ENCODE data around the gene SYT17. TPM values are rescaled to one million over a fixed set of nuclear protein-coding genes. Genes with fewer than 3 reads are reported as not detected.

The SYT17 gene
- total RNA-seq, 3 donors from 2014 or later (not counting 1 experiment from before 2014, with no cell fraction given) = 0.65 to 1.6 TPM; not detected in 1

- Mint-ChIP-seq H3K27me3 (ENCODE audit: low read depth in 2 of 2) (no peaks in the 10 kb centered on the region), H3K4me1 (peaks cover 0 to 17% of the 10 kb centered on the region in 2 donors), H3K27ac (no peak overlapping the region), H3K9me3 (no peaks in the 10 kb centered on the region), H3K36me3 (no peaks in the 10 kb centered on the region), H3K4me3 (no peak overlapping the region)
- TF ChIP-seq, protein P1, sequence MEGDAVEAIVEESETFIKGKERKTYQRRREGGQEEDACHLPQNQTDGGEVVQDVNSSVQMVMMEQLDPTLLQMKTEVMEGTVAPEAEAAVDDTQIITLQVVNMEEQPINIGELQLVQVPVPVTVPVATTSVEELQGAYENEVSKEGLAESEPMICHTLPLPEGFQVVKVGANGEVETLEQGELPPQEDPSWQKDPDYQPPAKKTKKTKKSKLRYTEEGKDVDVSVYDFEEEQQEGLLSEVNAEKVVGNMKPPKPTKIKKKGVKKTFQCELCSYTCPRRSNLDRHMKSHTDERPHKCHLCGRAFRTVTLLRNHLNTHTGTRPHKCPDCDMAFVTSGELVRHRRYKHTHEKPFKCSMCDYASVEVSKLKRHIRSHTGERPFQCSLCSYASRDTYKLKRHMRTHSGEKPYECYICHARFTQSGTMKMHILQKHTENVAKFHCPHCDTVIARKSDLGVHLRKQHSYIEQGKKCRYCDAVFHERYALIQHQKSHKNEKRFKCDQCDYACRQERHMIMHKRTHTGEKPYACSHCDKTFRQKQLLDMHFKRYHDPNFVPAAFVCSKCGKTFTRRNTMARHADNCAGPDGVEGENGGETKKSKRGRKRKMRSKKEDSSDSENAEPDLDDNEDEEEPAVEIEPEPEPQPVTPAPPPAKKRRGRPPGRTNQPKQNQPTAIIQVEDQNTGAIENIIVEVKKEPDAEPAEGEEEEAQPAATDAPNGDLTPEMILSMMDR (IDR thresholded peaks at IDR 0.05) = no peak
- intact Hi-C loops (cut with micrococcal nuclease) = no loop called here
- no peak overlapping the region for H3K4me3 ChIP-seq (ENCODE audit: low read length)
- H3K27me3 ChIP-seq (ENCODE audit: control insufficient read depth, insufficient read depth, low read length) = no peaks in the 10 kb centered on the region
- no peak for DNase-seq
- H3K9me3 ChIP-seq (ENCODE audit: control insufficient read depth, insufficient read depth, low read length) = no peaks in the 10 kb centered on the region
- ATAC-seq = no peak
- H3K27ac ChIP-seq (ENCODE audit: low read length) = no peak overlapping the region
- peaks cover 18% of the 10 kb centered on the region for H3K4me1 ChIP-seq (ENCODE audit: control insufficient read depth, insufficient read depth, low read length)
- no peaks in the 10 kb centered on the region for H3K36me3 ChIP-seq (ENCODE audit: control insufficient read depth, insufficient read depth, low read length)
Observed at GRCh38 chr16:19131825-19132218, 36.2 kb upstream of the SYT17 start.

GRCh38 chr16:19132255-19132654 is 35.8 kb upstream of the SYT17 start:
- H3K4me1 Mint-ChIP-seq = peaks cover 0 to 17% of the 10 kb centered on the region in 2 donors
- Histone ChIP-seq H3K36me3 (ENCODE audit: control insufficient read depth, insufficient read depth, low read length) (no peaks in the 10 kb centered on the region), H3K27ac (ENCODE audit: low read length) (no peak overlapping the region), H3K9me3 (ENCODE audit: control insufficient read depth, insufficient read depth, low read length) (no peaks in the 10 kb centered on the region), H3K4me3 (ENCODE audit: low read length) (no peak overlapping the region), H3K27me3 (ENCODE audit: control insufficient read depth, insufficient read depth, low read length) (no peaks in the 10 kb centered on the region), H3K4me1 (ENCODE audit: control insufficient read depth, insufficient read depth, low read length) (peaks cover 18% of the 10 kb centered on the region)
- no peaks in the 10 kb centered on the region for H3K27me3 Mint-ChIP-seq (ENCODE audit: low read depth in 2 of 2)
- intact Hi-C loops (cut with micrococcal nuclease) = no loop called here
- DNase-seq = no peak
- no peaks in the 10 kb centered on the region for H3K36me3 Mint-ChIP-seq
- WGBS (ENCODE audit: insufficient coverage) = 100% methylated on average over 1 of the region's 1 CpG
- H3K27ac Mint-ChIP-seq = no peak overlapping the region
- no peak for ATAC-seq
- TF ChIP-seq, protein P1 (IDR thresholded peaks at IDR 0.05) = no peak
- H3K4me3 Mint-ChIP-seq = no peak overlapping the region
- H3K9me3 Mint-ChIP-seq = no peaks in the 10 kb centered on the region

- TF ChIP-seq, protein P1 (IDR thresholded peaks at IDR 0.05) = no peak
- ATAC-seq (no peak), DNase-seq (no peak)
- H3K27ac ChIP-seq (ENCODE audit: low read length) = no peak overlapping the region
- no peak overlapping the region for H3K4me3 ChIP-seq (ENCODE audit: low read length)
- no peak overlapping the region for H3K4me3 Mint-ChIP-seq
- H3K27me3 Mint-ChIP-seq (ENCODE audit: low read depth in 2 of 2) = no peaks in the 10 kb centered on the region
- no peaks in the 10 kb centered on the region for H3K36me3 ChIP-seq (ENCODE audit: control insufficient read depth, insufficient read depth, low read length)
- 87% methylated on average over 11 of the region's 11 CpGs for WGBS (ENCODE audit: insufficient coverage)
- intact Hi-C loops (cut with micrococcal nuclease) = no loop called here
- H3K9me3 Mint-ChIP-seq = no peaks in the 10 kb centered on the region
- H3K36me3 Mint-ChIP-seq = no peaks in the 10 kb centered on the region
- no peak overlapping the region for H3K27ac Mint-ChIP-seq
- no peaks in the 10 kb centered on the region for H3K9me3 ChIP-seq (ENCODE audit: control insufficient read depth, insufficient read depth, low read length)
- H3K4me1 Mint-ChIP-seq = peaks cover 0 to 17% of the 10 kb centered on the region in 2 donors
- peaks cover 12% of the 10 kb centered on the region for H3K4me1 ChIP-seq (ENCODE audit: control insufficient read depth, insufficient read depth, low read length)
- H3K27me3 ChIP-seq (ENCODE audit: control insufficient read depth, insufficient read depth, low read length) = no peaks in the 10 kb centered on the region
Observed at GRCh38 chr16:19132898-19133297, 35.1 kb upstream of the SYT17 start.

DNA sequence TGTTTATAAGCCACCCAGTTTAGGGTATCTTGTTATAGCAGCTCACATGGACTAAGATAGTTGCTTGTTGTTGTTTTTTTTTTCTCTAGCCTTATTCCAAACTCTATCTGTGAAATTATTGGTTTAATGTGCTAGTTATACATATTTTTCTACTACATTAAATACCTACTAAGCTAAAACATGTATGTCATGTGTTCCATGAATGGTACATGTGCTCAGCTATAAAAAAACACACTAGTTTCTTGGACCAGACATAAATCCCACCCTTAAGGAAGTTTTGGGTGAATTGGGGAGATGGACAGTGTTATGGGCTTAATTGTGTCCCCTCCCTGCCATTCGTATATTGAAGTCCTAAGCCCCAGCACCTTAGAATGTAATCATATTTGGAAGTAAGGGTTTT is 34.4 kb upstream of the SYT17 start:
- Histone ChIP-seq H3K27ac (ENCODE audit: low read length) (no peak overlapping the region), H3K9me3 (ENCODE audit: control insufficient read depth, insufficient read depth, low read length) (no peaks in the 10 kb centered on the region), H3K36me3 (ENCODE audit: control insufficient read depth, insufficient read depth, low read length) (no peaks in the 10 kb centered on the region), H3K27me3 (ENCODE audit: control insufficient read depth, insufficient read depth, low read length) (no peaks in the 10 kb centered on the region), H3K4me1 (ENCODE audit: control insufficient read depth, insufficient read depth, low read length) (peaks cover 10% of the 10 kb centered on the region), H3K4me3 (ENCODE audit: low read length) (no peak overlapping the region)
- Mint-ChIP-seq H3K36me3 (no peaks in the 10 kb centered on the region), H3K4me1 (peaks cover 0 to 17% of the 10 kb centered on the region in 2 donors), H3K9me3 (no peaks in the 10 kb centered on the region), H3K4me3 (no peak overlapping the region), H3K27ac (no peak overlapping the region), H3K27me3 (ENCODE audit: low read depth in 2 of 2) (peaks cover 0 to 2% of the 10 kb centered on the region in 2 donors)
- DNase-seq = no peak
- no peak for ATAC-seq
- TF ChIP-seq, protein P1 (IDR thresholded peaks at IDR 0.05) = no peak
- 100% methylated on average over 1 of the region's 1 CpG for WGBS (ENCODE audit: insufficient coverage)
- intact Hi-C loops (cut with micrococcal nuclease) = no loop called here
